Activated T-cell treated with anti-CD3 and anti-CD28 coated beads for 48 hours (primary cell): ENCODE data around the gene DEPDC5.

Experiments
- DNase-seq: peaks from one replicate; pipeline ENCODE4 v3.0.0-alpha.2; 2020; ENCODE audit warnings: low read depth

Gene DEPDC5

DNA sequence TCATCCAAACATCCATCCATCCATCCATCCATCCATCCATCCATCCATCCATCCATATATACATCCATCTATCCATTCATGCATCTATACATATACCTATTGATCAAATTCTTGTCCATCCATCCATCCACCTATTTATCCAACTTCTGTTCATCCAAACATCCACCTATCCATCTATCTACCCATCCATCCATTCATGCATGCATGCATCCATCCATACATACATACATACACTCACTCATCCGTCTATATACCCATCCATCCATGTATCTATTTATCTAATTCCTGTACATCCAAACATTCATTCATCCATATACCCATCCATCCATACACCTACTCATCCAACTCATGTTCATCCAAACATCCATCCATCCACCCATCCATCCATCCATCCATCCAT is 171.2 kb downstream of the DEPDC5 start:
- DNase-seq = no peak

GRCh38 chr22:31926024-31926423 is 172.2 kb downstream of the DEPDC5 start:
- DNase-seq = no peak

DNA sequence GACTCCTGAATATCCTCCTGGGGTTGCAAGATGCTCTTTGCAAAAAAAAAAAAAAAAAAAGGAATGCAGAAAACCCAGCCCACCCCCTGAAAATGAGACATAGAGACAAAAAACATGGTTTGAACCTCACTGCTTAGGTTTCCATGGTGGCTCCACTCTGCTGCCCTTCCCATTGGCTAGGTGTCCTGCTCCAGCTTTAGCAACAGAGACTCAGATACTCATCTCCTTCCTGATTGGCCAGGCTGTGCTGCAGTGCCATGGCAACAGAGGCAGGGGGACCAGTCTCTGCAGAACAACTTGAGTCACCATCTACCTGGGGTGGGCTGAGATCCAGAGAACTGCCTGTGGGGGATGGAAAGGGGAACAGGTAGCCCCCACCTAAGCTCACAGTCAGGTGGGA is 173.2 kb downstream of the DEPDC5 start:
- DNase-seq = no peak

- no peak for DNase-seq
Measured at GRCh38 chr22:31927562-31927961, 173.7 kb downstream of the DEPDC5 start.

DNA sequence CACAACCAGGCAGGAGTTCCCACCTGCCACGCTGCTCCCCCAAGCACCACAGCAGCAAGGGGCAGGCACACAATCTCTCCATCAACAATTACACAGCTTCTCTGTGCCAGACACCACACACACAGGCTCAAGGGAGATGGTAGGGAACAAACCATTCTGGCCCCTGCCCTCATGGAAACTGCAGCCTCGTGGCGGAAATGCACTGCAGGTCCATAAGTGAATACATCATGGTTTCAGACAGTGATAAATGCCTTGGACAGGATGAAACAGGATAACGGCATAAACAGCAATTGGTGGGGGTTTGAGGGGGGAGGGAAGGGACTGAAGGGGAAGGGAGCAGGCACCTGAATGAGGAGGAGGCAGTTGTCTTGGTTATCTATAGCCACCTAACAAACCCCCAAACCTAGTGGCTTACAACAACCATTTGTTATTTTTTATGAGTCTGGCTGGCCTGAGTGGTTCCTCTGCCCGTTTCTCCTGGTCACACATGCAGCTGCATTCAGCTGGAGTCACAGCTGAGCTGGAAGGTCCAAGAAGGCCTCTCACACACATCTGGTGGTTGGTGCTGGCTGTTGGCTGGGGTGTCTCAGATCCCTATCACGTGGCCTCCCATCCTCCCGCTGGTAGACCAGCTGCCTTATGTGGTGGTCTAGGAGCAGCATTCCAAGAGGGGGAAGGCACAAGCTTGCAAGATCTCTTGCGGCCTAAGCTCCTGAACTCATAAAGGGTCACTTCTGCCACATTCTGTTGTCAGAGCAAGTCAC is 175.5 kb downstream of the DEPDC5 start:
- no peak for DNase-seq

DNA sequence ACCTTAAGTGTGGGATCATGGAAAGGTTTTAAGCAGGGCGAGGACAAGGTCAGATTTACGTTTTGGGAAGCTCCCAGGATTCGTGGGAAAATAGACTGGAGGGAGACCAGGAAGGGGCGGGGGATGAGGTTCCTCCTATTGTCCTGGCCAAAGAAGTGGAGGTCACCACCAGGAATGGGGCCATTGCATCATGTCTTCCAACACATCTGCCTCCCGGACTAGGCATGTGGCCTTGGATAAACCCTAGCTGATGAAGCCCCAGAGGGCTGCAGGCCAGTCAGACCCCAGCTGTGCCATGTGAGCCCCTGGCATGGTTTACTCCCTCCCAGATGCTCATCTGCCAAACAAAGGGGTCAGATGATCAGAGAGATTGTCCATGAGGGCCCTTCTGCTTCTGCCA is 179.0 kb downstream of the DEPDC5 start:
- no peak for DNase-seq

DNA sequence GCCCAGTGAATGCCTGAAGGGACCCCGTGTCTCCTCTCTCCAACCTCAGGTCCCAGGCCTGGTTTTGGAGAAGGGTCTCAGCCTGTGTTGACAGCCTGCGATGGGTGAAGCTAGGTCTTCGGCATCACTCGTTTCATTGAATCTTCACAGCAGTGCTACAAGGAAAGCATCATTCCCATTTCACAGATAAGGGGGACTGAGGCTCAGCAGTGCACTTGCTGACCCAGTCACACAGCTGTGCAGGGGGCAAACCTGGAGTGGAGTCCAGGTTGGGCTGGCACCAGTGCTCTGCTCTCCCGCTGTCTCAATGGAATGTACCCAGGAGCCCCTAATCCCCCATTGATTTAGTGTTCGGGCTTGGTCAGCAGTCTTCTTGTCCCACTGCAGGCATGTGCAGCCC is 179.6 kb downstream of the DEPDC5 start:
- DNase-seq = no peak

DNA sequence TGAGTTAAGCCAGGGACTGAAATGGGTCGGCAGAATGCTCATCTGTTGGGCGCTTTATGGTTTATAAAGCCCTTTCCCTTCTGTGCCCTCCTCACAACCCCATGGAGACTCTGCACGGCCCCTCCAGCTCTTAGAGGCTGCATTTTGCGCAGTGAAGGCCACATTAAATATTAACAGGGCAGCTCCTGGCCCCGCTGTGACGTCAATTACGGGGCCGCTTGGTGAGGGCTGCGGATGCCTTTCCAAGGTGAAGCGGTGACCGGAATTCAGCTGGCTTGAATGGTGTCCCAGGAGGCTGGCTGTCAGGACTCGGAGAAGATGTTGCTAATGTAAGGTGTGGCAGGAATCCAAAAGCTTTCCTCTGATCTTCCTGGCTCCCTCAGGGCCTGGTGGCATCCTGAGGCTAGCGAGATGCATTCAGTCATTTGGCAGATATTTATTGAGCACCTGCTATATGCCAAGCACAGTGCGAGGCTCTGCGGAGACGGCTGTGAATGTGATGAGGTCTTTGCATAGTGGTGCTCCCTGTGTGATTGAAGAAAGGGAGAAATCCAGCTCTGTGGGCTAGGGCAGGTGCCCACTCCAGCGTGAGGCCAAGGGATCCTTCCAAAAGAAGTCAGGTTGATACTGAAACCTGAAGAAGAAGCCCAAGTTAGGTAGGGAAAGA is 180.1 kb downstream of the DEPDC5 start:
- no peak for DNase-seq

- DNase-seq = no peak
Measured at GRCh38 chr22:31935961-31936635, 182.3 kb downstream of the DEPDC5 start.

GRCh38 chr22:31937341-31937740 is 183.5 kb downstream of the DEPDC5 start:
- DNase-seq = no peak

DNA sequence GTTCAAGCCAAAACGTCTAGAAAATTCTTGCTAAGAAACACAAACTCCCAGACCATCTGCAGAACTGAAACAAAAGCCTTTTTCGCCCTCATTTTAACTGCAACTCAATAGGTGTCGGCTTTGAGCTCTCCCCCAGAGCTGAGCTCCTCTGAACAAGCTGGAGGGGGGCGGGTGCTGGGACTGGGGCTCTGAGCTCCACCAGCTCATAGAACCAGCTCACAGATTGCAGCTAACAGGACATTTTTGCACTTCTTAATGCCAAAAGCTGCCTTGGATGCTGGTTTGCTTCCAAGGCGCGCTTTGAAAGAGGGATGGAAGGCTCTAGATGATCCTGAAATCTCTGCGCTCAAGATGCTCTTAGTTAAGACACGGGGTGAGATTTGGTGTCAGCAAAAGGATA is 184.5 kb downstream of the DEPDC5 start:
- DNase-seq = no peak

- no peak for DNase-seq
Measured at GRCh38 chr22:31940506-31940905, 186.7 kb downstream of the DEPDC5 start.

DNA sequence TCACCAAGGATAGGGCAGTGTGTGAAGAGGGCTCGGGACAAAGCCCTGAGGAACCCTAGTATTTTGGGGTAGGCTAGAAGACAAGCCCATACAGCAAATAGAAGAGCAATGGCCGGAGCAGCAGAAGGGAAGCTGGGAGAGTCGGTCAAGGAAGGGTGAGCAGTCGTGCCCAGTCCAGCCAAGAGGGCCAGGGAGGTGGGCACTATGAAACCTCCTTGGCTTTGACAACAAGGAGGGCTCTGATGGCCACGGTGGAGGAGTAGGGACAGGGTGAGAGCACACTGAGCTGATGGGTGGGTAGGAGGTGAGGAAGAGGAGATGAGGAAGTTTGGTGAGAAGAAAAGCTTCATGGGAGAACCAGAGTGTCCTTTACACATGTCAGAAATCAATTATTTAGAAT is 188.3 kb downstream of the DEPDC5 start:
- DNase-seq = no peak

GRCh38 chr22:31943206-31943977 is 189.6 kb downstream of the DEPDC5 start:
- DNase-seq = no peak

DNA sequence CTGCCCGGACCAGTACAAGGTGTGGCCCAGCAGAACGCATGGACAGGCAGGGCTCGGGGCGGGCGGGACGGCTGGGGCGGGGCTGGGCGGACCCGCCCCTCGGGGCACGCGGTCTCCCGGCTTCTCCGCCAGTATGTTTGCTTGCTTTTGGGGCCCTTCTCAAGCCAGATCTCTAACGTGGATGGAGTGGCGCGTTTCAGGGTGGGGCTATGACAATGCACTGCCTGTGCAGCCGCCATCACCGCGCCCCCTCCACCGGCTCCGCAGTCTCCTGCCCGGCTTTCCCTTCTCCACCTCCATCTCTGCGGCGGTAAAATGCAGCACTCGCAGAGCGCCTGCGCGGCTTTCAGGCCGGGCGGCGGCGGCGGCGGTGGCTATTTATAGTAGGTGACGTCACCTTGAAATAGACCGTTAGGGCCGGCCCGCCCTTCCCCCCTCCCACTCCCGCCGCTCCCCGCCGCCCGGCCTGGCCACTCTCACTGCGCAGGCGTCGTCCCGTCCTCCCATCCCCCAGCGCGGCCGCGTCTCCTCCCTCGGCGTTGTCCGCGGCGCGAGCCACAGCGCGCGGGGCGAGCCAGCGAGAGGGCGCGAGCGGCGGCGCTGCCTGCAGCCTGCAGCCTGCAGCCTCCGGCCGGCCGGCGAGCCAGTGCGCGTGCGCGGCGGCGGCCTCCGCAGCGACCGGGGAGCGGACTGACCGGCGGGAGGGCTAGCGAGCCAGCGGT is 190.3 kb downstream of the DEPDC5 start, which contains the start of gene YWHAH:
Gene YWHAH (plus strand): TSS at position 558 of the 722 bp plus-strand sequence. CDS start 199 bp downstream, outside the sequence.
- peak; percentile 93 for DNase-seq

GRCh38 chr22:31944700-31945442 is 191.1 kb downstream of the DEPDC5 start:
- no peak for DNase-seq

DNA sequence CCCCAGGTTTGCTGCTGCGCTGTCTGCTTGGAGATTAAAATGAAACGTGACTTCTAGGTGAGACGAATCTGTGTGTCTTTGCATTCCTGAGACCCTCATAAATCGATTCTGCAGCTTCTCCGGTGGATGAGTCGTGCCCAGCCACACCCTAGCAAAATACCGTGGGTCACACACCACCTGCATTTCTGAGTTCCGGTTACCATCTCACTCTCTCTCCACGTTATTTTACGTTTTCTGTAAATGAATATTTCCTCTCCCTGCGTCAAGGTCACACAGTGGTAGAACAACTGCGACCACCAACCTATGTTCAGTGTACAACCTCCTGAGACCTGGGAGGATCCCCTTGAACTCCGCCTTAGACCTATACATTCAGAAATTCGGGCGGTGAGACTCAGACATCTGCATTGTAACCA is 191.6 kb downstream of the DEPDC5 start:
- DNase-seq = no peak

GRCh38 chr22:31945971-31946680 is 192.3 kb downstream of the DEPDC5 start:
- no peak for DNase-seq

DNA sequence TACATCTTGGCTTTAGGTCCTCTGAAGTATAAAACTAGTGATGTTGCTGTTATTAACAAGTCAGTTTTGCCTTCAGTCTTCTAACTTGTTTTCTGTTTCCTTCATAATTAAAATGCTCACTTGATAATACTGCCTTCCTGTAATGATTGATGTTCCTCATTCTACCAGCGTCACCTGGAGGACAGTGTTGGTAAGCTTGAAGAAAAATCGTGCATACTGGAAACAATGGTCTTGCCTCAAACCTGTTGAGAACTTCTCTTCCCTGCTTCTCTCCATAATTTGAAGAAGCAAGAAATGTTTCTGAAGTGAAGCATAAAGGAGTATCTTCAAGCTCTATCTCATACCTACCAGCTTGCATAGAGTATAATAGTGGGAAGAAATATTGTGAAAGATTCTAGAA is 193.5 kb downstream of the DEPDC5 start:
- DNase-seq = no peak

DNA sequence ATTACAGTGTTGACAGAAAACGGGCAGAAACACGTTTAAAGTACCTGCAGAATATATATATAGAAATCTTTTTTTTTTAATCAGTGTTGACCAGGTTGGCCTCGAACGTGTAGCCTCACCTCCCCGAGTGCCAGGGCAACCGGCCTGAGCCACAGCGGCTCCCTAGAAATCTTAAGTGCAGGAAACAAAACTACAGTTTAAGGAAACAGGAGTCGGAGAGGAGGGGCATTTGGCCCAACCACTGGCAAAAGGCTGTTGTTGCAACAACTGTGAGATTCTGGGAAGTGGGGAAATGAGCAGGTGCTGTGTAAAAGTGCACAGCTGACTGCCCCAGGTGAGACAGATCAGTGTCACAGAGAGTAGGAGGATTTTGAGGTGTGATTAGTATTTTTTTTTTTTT is 194.2 kb downstream of the DEPDC5 start:
- DNase-seq = no peak
